Measurements from ENCODE around the gene KRR1.

- TF ChIP-seq ZNF423 (tag by site-specific recombination; IDR thresholded peaks at IDR 0.05) (no peak), SP7 (tag by site-specific recombination; IDR thresholded peaks at IDR 0.05) (no peak), CTCF (tag by site-specific recombination; IDR thresholded peaks at IDR 0.05) (no peak), ZNF518A (tag by site-specific recombination; conservative IDR thresholded peaks at IDR 0.05; ENCODE audit: low read depth) (no peak), ZNF133 (tag by site-specific recombination; IDR thresholded peaks at IDR 0.05) (no peak), YY1 (tag by site-specific recombination; IDR thresholded peaks at IDR 0.05) (no peak), REPIN1 (tag by site-specific recombination; IDR thresholded peaks at IDR 0.05; ENCODE audit: low read depth) (no peak), SCRT1 (tag by site-specific recombination; IDR thresholded peaks at IDR 0.05; ENCODE audit: borderline replicate concordance) (no peak)
Observed at GRCh38 chr12:75447691-75448393, 63.6 kb downstream of the KRR1 start.
